Endothelial cell (in vitro differentiated cells): ENCODE measurements around the gene MAOB. TPM values are rescaled to one million over a fixed set of nuclear protein-coding genes. Genes with fewer than 3 reads are reported as not detected.

Experiments used
- DNase-seq: peaks from one replicate; pipeline ENCODE4 v3.0.0; 2021; ENCODE audit warnings: low spot score
- H3K27ac Mint-ChIP-seq: one replicate; pipeline ENCODE4 v1.8.0; 2021; ENCODE audit warnings: mixed read lengths, inconsistent platforms; ENCODE audit not compliant: unreplicated experiment
- H3K27me3 Mint-ChIP-seq: one replicate; pipeline ENCODE4 v1.8.0; 2021; ENCODE audit warnings: mild to moderate bottlenecking, moderate library complexity, mixed read lengths, inconsistent platforms; ENCODE audit not compliant: unreplicated experiment
- H3K36me3 Mint-ChIP-seq: one replicate; pipeline ENCODE4 v1.8.0; 2021; ENCODE audit warnings: mild to moderate bottlenecking, low read depth, mixed read lengths, inconsistent platforms; ENCODE audit not compliant: unreplicated experiment
- H3K4me1 Mint-ChIP-seq: one replicate; pipeline ENCODE4 v1.8.0; 2021; ENCODE audit warnings: mild to moderate bottlenecking, mixed read lengths, inconsistent platforms; ENCODE audit not compliant: unreplicated experiment
- H3K4me3 Mint-ChIP-seq: one replicate; pipeline ENCODE4 v1.8.0; 2021; ENCODE audit warnings: mild to moderate bottlenecking, mixed read lengths, inconsistent platforms; ENCODE audit not compliant: unreplicated experiment
- H3K9me3 Mint-ChIP-seq: one replicate; pipeline ENCODE4 v1.8.0; 2021; ENCODE audit warnings: mixed read lengths, inconsistent platforms; ENCODE audit not compliant: unreplicated experiment
- CTCF ChIP-seq: fragments of 200-600 bp; sonication (generic); IDR thresholded peaks from one replicate; pipeline ENCODE4 v1.5.0; 2021; ENCODE audit warnings: antibody characterized with exemption; ENCODE audit not compliant: unreplicated experiment
- total RNA-seq: library from RNA; stranded (reverse); fragmentation: NEBNext Ultra II Directional; extraction: Animal tissue kit (Norgen Biotek cat#: 25700); gene quantifications from one replicate; pipeline ENCODE4 v1.2.1, GENCODE V29; 2021; ENCODE audit not compliant: unreplicated experiment

MAOB gene
- total RNA-seq, 1 donor from 2014 or later = 0.10 TPM

- no peaks in the 10 kb centered on the region for H3K27me3 Mint-ChIP-seq
- no peak overlapping the region for H3K27ac Mint-ChIP-seq
- no peak for TF ChIP-seq CTCF
- H3K36me3 Mint-ChIP-seq = no peaks in the 10 kb centered on the region
- H3K4me1 Mint-ChIP-seq = no peaks in the 10 kb centered on the region
- no peaks in the 10 kb centered on the region for H3K9me3 Mint-ChIP-seq
- no peak for DNase-seq
- H3K4me3 Mint-ChIP-seq = no peak overlapping the region
Observed at GRCh38 chrX:43861750-43862149, 20.5 kb downstream of the MAOB start.

GRCh38 chrX:43860646-43861370, 21.4 kb downstream of the MAOB start:
- no peak for TF ChIP-seq CTCF
- no peak for DNase-seq
- no peaks in the 10 kb centered on the region for H3K36me3 Mint-ChIP-seq
- H3K27ac Mint-ChIP-seq = no peak overlapping the region
- H3K4me1 Mint-ChIP-seq = no peaks in the 10 kb centered on the region
- H3K27me3 Mint-ChIP-seq = no peaks in the 10 kb centered on the region
- H3K4me3 Mint-ChIP-seq = no peak overlapping the region
- H3K9me3 Mint-ChIP-seq = no peaks in the 10 kb centered on the region

GRCh38 chrX:43853225-43853828, 28.9 kb downstream of the MAOB start:
- DNase-seq = no peak
- Mint-ChIP-seq H3K27ac (no peak overlapping the region), H3K4me1 (no peaks in the 10 kb centered on the region), H3K9me3 (no peaks in the 10 kb centered on the region), H3K4me3 (no peak overlapping the region), H3K36me3 (no peaks in the 10 kb centered on the region), H3K27me3 (no peaks in the 10 kb centered on the region)
- TF ChIP-seq CTCF = no peak

- H3K36me3 Mint-ChIP-seq = no peaks in the 10 kb centered on the region
- H3K4me3 Mint-ChIP-seq = no peak overlapping the region
- no peak for DNase-seq
- no peaks in the 10 kb centered on the region for H3K27me3 Mint-ChIP-seq
- H3K4me1 Mint-ChIP-seq = no peaks in the 10 kb centered on the region
- H3K9me3 Mint-ChIP-seq = no peaks in the 10 kb centered on the region
- H3K27ac Mint-ChIP-seq = no peak overlapping the region
- TF ChIP-seq CTCF = no peak
Observed at GRCh38 chrX:43850629-43851028, 31.6 kb downstream of the MAOB start.

- no peak for DNase-seq
- H3K27me3 Mint-ChIP-seq = no peaks in the 10 kb centered on the region
Observed at GRCh38 chrX:43849173-43849572, 33.1 kb downstream of the MAOB start.

More at GRCh38 chrX:43849173-43849572, 33.1 kb downstream of the MAOB start:
- no peak for TF ChIP-seq CTCF
- H3K4me1 Mint-ChIP-seq = no peaks in the 10 kb centered on the region
- H3K36me3 Mint-ChIP-seq = no peaks in the 10 kb centered on the region
- no peak overlapping the region for H3K27ac Mint-ChIP-seq
- H3K4me3 Mint-ChIP-seq = no peak overlapping the region
- no peaks in the 10 kb centered on the region for H3K9me3 Mint-ChIP-seq
